HFFc6 (cell line): ENCODE data around the gene HACL1. TPM values are rescaled to one million over a fixed set of nuclear protein-coding genes. Genes with fewer than 3 reads are reported as not detected.
A peak's percentile ranks its signal among the peaks of the same experiment; 100 is the strongest.

Experiments
- DNase-seq: peaks from one replicate; pipeline ENCODE4 v3.0.0-alpha.2; 2018
- H3K27ac Mint-ChIP-seq: 2 replicates; pipeline ENCODE4 v1.8.0; 2020; ENCODE audit warnings: mild to moderate bottlenecking, mixed read lengths
- H3K27me3 Mint-ChIP-seq: 2 replicates; pipeline ENCODE4 v1.8.0; 2021; ENCODE audit warnings: mild to moderate bottlenecking, moderate library complexity, mixed read lengths; ENCODE audit not compliant: insufficient read depth
- H3K36me3 Mint-ChIP-seq: 2 replicates; pipeline ENCODE4 v1.8.0; 2021; ENCODE audit warnings: low read depth, mixed read lengths
- H3K4me1 Mint-ChIP-seq: 2 replicates; pipeline ENCODE4 v1.8.0; 2020; ENCODE audit warnings: low read depth, mixed read lengths
- H3K4me3 Mint-ChIP-seq: 2 replicates; pipeline ENCODE4 v1.8.0; 2020; ENCODE audit warnings: mild to moderate bottlenecking, moderate library complexity, mixed read lengths
- H3K9me3 Mint-ChIP-seq: 2 replicates; pipeline ENCODE4 v1.8.0; 2020; ENCODE audit warnings: mild to moderate bottlenecking, mixed read lengths
- CTCF ChIP-seq: fragments of 200-600 bp; sonication (generic); IDR thresholded peaks from 2 replicates; pipeline ENCODE4 v1.5.0; 2021; ENCODE audit warnings: antibody characterized with exemption, mild to moderate bottlenecking
- total RNA-seq, 6 experiments: library from RNA; stranded (reverse); fragmentation: NEBNext Ultra II Directional; extraction: Animal tissue kit (Norgen Biotek cat#: 25700); gene quantifications; 2 replicates in 1 of 6; 3 replicates in 5 of 6; pipeline ENCODE4 v1.2.3, GENCODE V29; 2021

HACL1 gene
- total RNA-seq, 6 experiments from 2014 or later: 18.6 to 21.8 (median 20.5) TPM

DNA sequence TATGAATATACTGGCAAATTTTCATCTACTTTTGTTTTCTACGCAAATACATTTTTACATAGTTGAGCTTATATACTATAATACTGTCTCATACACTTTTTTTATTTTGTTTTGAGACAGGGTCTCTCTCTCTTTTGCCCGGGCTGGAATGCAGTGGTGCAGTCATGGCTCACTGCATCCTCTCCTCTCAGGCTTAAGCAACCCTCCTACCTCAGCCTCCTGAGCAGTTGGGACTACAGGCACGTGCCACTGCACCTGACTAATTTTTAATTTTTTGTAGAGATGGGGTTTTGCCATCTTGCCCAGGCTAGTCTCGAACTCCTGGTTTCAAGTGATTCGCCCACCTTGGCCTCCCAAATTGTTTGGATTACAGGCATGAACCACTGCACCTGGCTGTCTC, 25.9 kb downstream of the HACL1 start:
- Mint-ChIP-seq H3K4me3 (no peak overlapping the region), H3K27ac (no peak overlapping the region), H3K9me3 (no peaks in the 10 kb centered on the region), H3K36me3 (peaks cover 10% of the 10 kb centered on the region), H3K4me1 (peaks cover 16% of the 10 kb centered on the region), H3K27me3 (no peaks in the 10 kb centered on the region)
- no peak for DNase-seq
- no peak for TF ChIP-seq CTCF

GRCh38 chr3:15572138-15572537, 29.2 kb downstream of the HACL1 start:
- H3K27ac Mint-ChIP-seq: no peak overlapping the region
- TF ChIP-seq CTCF: no peak

DNA sequence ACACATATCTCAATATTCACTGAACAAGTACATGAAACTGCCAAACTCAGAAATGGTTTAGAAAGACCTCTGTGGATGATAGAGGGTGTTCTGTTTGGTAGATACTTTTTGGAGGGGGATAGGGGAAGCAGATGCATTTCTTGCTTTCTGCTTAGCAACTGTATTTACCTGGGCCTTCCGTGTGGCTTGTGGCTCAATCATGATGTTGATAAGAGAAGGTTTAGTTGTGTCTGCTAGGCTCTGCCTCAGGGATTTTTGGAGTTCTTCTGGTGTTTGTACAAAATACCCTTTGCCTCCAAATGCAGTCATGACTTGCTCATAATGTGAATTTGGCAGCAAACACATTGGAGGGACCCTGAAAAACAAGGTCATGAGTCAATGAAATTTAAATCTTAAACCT, 38.2 kb downstream of the HACL1 start:
- no peak overlapping the region for H3K27ac Mint-ChIP-seq
- no peak for DNase-seq
- no peak overlapping the region for H3K4me3 Mint-ChIP-seq
- TF ChIP-seq CTCF: no peak
- H3K27me3 Mint-ChIP-seq: no peaks in the 10 kb centered on the region; the same call in 1 of the 2 replicates
- no peaks in the 10 kb centered on the region for H3K4me1 Mint-ChIP-seq
- no peaks in the 10 kb centered on the region for H3K9me3 Mint-ChIP-seq
- peaks cover 17% of the 10 kb centered on the region for H3K36me3 Mint-ChIP-seq

More at GRCh38 chr3:15572138-15572537, 29.2 kb downstream of the HACL1 start:
- H3K4me3 Mint-ChIP-seq: no peak overlapping the region
- DNase-seq: no peak
- H3K27me3 Mint-ChIP-seq: no peaks in the 10 kb centered on the region
- H3K4me1 Mint-ChIP-seq: peaks cover 6% of the 10 kb centered on the region
- H3K36me3 Mint-ChIP-seq: peaks cover 29% of the 10 kb centered on the region
- no peaks in the 10 kb centered on the region for H3K9me3 Mint-ChIP-seq

GRCh38 chr3:15562560-15562959, 38.8 kb downstream of the HACL1 start:
- no peak for DNase-seq
- no peak overlapping the region for H3K4me3 Mint-ChIP-seq
- no peaks in the 10 kb centered on the region; the same call in 1 of the 2 replicates for H3K27me3 Mint-ChIP-seq
- H3K27ac Mint-ChIP-seq: no peak overlapping the region
- peaks cover 14% of the 10 kb centered on the region for H3K36me3 Mint-ChIP-seq
- no peak for TF ChIP-seq CTCF
- no peaks in the 10 kb centered on the region for H3K9me3 Mint-ChIP-seq
- H3K4me1 Mint-ChIP-seq: peaks cover 5% of the 10 kb centered on the region

DNA sequence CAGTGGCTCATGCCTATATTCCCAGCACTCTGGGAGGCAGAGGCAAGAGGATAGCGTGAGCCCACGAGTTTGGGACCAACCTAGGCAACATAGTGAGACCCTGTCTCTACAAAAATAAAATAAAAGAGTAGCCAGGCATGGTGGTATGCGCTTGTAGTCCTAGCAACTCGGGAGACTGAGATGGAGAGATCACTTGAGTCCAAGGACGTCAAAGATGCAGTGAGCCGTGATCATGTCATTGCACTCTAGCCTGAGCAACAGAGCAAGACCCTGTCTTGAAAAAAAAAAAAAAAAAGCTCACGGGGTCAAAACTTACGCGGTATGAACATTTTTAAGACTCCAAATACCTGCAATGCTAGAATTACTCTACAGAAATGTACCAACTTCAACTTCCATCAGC, 42.8 kb downstream of the HACL1 start:
- Mint-ChIP-seq H3K9me3 (no peaks in the 10 kb centered on the region), H3K27me3 (no peaks in the 10 kb centered on the region; the same call in 1 of the 2 replicates), H3K4me3 (no peak overlapping the region), H3K36me3 (peaks cover 6% of the 10 kb centered on the region; the same call in 1 of the 2 replicates), H3K27ac (no peak overlapping the region), H3K4me1 (peaks cover 8% of the 10 kb centered on the region)
- TF ChIP-seq CTCF: no peak
- DNase-seq: no peak

- Mint-ChIP-seq H3K9me3 (no peaks in the 10 kb centered on the region), H3K27ac (peak overlapping the region; percentile 49; the same call in 1 of the 2 replicates), H3K27me3 (no peaks in the 10 kb centered on the region; the same call in 1 of the 2 replicates), H3K4me3 (no peak overlapping the region), H3K4me1 (peaks cover 8% of the 10 kb centered on the region), H3K36me3 (no peaks in the 10 kb centered on the region; the same call in 1 of the 2 replicates)
- TF ChIP-seq CTCF: peak; percentile 87
- peak; percentile 79 for DNase-seq
Observed at GRCh38 chr3:15557511-15557946, 43.8 kb downstream of the HACL1 start.
